Spleen (tissue), 11 donors: ENCODE measurements around the gene KANSL1L. TPM values are rescaled to one million over a fixed set of nuclear protein-coding genes. Genes with fewer than 3 reads are reported as not detected.

Experiments used
- DNase-seq: peaks from one replicate; pipeline ENCODE4 v3.0.0-alpha.2; 2020
- H3K27ac ChIP-seq, 8 donors: fragments of 200-600 bp; sonication (generic) in 7 of 8; 1 replicate in 4 of 8; 2 replicates in 4 of 8; pipeline versions ENCODE4 v1.5.0 to v1.8.0; 2016 to 2021; ENCODE audit warnings: inconsistent platforms in 4 of 8, mild to moderate bottlenecking in 4 of 8, moderate library complexity in 1 of 8
- H3K27me3 ChIP-seq, 7 donors: fragments of 200-600 bp; sonication (generic) in 6 of 7; replicated peaks in 1 of 7; 1 replicate in 4 of 7; 2 replicates in 3 of 7; pipeline versions ENCODE4 v1.5.0 to v1.8.0; 2016 to 2021; ENCODE audit warnings: inconsistent platforms in 3 of 7, mild to moderate bottlenecking in 1 of 7
- H3K36me3 ChIP-seq, 6 donors: fragments of 200-600 bp; sonication (generic) in 5 of 6; 1 replicate in 4 of 6; 2 replicates in 2 of 6; pipeline versions ENCODE4 v1.5.0 to v1.8.0; 2016 to 2021; ENCODE audit warnings: inconsistent platforms in 2 of 6
- H3K4me1 ChIP-seq, 6 donors: fragments of 200-600 bp; sonication (generic) in 5 of 6; 1 replicate in 3 of 6; 2 replicates in 3 of 6; pipeline versions ENCODE4 v1.5.0 to v1.8.0; 2016 to 2021; ENCODE audit warnings: inconsistent platforms in 3 of 6
- H3K4me3 ChIP-seq, 8 donors: fragments of 200-600 bp; sonication (generic) in 7 of 8; 1 replicate in 4 of 8; 2 replicates in 4 of 8; pipeline versions ENCODE4 v1.5.0 to v1.8.0; 2016 to 2021; ENCODE audit warnings: inconsistent platforms in 4 of 8, mild to moderate bottlenecking in 4 of 8, moderate library complexity in 2 of 8
- H3K9me3 ChIP-seq, 8 donors: fragments of 200-600 bp; sonication (generic) in 7 of 8; 1 replicate in 4 of 8; 2 replicates in 4 of 8; pipeline versions ENCODE4 v1.5.0 to v1.8.0; 2016 to 2021; ENCODE audit warnings: inconsistent platforms in 4 of 8
- POLR2A ChIP-seq, 3 donors: fragments of 450-650 bp; IDR thresholded peaks; one replicate each; pipeline ENCODE4 v1.5.1; 2017; ENCODE audit warnings: antibody characterized with exemption in 3 of 3, mild to moderate bottlenecking in 1 of 3
- POLR2AphosphoS5 ChIP-seq, 3 donors: sonication (generic); formaldehyde crosslinking; IDR thresholded peaks; one replicate each; pipeline ENCODE4 v1.5.1; 2017; ENCODE audit warnings: antibody characterized with exemption in 3 of 3
- WGBS, 5 donors: extraction: QIAGEN DNeasy Blood & Tissue Kit in 3 of 5; methylation state at CpG; one replicate each; pipeline versions ENCODE4 v1.1.5 to v1.1.7; 2013 to 2018; 5-methylcytosine and 5-hydroxymethylcytosine counted together
- intact Hi-C: fragments of 100-400 bp; cut with DNase I; formaldehyde crosslinking; loops from one replicate; pipeline ENCODE4 v1.15.0; 2023; ENCODE audit warnings: low total_unique reads
- polyA plus RNA-seq, 3 donors: library from polyadenylated mRNA; stranded (reverse); fragments of 200-250 nt; gene quantifications; one replicate each; pipeline ENCODE4 v1.2.1, GENCODE V29; 2013
- total RNA-seq, 7 donors: library from RNA; depleted of rRNA in 3 of 7; stranded (reverse); fragments of >200 nt in 3 of 7; fragmentation: NEBNext Ultra II Directional in 4 of 7; extraction: Animal tissue kit (Norgen Biotek cat#: 25700) in 4 of 7; gene quantifications; one replicate each; pipeline versions ENCODE4 v1.1.0 to v1.2.1, GENCODE V29; 2016 to 2021
- TF ChIP-seq, protein P1 (sequence below), 11 experiments: fragments of 200-600 bp in 7 of 11; fragments of 450-650 bp in 4 of 11; sonication (generic) in 4 of 11; IDR thresholded peaks in 8 of 11; conservative IDR thresholded peaks in 3 of 11; 1 replicate in 7 of 11; 2 replicates in 4 of 11; pipeline versions ENCODE4 v1.4.0 to v1.8.0; 2016 to 2021; ENCODE audit warnings: antibody characterized with exemption in 11 of 11, inconsistent platforms in 4 of 11, mild to moderate bottlenecking in 1 of 11
- donor health status: healthy with polysubstance abuse.
- donor health status: DM: no; HTN: no; CAD: no; lungs with moderate emphysema.
- donor health status: DM: no; HTN: no; CAD: no.
- donor health status: Bipolar disorder and iron deficiency.
- donor health status: healthy.
- donor health status: DM: no; HTN: no; CAD: no.
- donor health status: DM: yes; HTN: yes; CAD: no.

Gene KANSL1L
- total and polyA plus RNA-seq, 10 donors: 1.2 to 30.5 (median 15.3) TPM

DNA sequence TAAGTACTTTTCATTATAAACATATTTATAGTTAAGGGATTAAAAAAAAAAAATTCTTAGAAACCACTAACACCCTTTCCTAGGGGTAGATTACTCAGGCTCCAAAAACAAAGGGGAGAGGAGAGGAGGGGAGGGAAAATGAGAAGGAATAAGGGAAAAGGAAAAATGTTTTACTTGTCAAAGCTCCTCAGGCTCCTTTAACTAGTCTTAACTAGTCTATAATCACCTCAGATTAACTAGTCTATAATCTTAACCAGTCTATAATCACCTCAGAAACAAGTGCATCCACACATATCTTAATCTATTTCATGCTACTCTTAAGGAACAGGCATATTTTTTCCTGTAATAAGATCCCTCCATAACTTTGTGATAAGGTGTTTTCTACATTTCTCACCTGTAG is 76.4 kb downstream of the KANSL1L start:
- no peaks in the 10 kb centered on the region for H3K36me3 ChIP-seq

DNA sequence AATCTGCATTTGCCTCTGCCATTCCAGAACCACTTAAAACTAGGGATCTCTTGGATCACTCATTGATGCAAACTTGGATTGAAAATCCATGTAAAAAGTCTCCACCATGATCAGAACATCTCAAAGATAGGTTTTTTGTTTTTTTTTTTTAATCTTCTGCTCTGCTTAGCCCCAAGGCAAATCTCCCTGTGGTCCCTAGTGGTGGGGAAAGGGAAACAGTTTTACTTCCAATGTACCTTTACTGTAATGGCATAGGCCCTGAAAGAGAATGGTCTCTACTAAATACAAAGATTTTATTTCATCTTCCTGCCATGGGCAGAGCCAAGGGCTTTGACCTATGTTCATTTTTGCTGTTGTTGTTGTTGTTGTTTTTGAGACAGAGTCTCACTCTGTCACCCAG is 78.4 kb downstream of the KANSL1L start:
- Histone ChIP-seq H3K9me3 (no peaks in the 10 kb centered on the region), H3K27ac (no peak overlapping the region), H3K36me3 (no peaks in the 10 kb centered on the region), H3K4me3 (no peak overlapping the region), H3K4me1 (no peaks in the 10 kb centered on the region), H3K27me3 (no peaks in the 10 kb centered on the region)
- TF ChIP-seq, protein P1, sequence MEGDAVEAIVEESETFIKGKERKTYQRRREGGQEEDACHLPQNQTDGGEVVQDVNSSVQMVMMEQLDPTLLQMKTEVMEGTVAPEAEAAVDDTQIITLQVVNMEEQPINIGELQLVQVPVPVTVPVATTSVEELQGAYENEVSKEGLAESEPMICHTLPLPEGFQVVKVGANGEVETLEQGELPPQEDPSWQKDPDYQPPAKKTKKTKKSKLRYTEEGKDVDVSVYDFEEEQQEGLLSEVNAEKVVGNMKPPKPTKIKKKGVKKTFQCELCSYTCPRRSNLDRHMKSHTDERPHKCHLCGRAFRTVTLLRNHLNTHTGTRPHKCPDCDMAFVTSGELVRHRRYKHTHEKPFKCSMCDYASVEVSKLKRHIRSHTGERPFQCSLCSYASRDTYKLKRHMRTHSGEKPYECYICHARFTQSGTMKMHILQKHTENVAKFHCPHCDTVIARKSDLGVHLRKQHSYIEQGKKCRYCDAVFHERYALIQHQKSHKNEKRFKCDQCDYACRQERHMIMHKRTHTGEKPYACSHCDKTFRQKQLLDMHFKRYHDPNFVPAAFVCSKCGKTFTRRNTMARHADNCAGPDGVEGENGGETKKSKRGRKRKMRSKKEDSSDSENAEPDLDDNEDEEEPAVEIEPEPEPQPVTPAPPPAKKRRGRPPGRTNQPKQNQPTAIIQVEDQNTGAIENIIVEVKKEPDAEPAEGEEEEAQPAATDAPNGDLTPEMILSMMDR (IDR thresholded peaks at IDR 0.05 in 8 of 11, conservative IDR thresholded peaks at IDR 0.05 in 3 of 11): no peak
- no peak for TF ChIP-seq POLR2A (IDR thresholded peaks at IDR 0.05)
- TF ChIP-seq POLR2AphosphoS5 (IDR thresholded peaks at IDR 0.05): no peak
- intact Hi-C loops: no loop called here
- DNase-seq: no peak

More for the DNA sequence above, 76.4 kb downstream of the KANSL1L start:
- DNase-seq: no peak
- Histone ChIP-seq H3K4me1 (no peaks in the 10 kb centered on the region), H3K4me3 (no peak overlapping the region), H3K27me3 (no peaks in the 10 kb centered on the region), H3K9me3 (no peaks in the 10 kb centered on the region), H3K27ac (no peak overlapping the region)
- intact Hi-C loops: no loop called here
- TF ChIP-seq POLR2AphosphoS5 (IDR thresholded peaks at IDR 0.05) (no peak), POLR2A (IDR thresholded peaks at IDR 0.05) (no peak)
- TF ChIP-seq, protein P1 (IDR thresholded peaks at IDR 0.05 in 8 of 11, conservative IDR thresholded peaks at IDR 0.05 in 3 of 11): no peak

DNA sequence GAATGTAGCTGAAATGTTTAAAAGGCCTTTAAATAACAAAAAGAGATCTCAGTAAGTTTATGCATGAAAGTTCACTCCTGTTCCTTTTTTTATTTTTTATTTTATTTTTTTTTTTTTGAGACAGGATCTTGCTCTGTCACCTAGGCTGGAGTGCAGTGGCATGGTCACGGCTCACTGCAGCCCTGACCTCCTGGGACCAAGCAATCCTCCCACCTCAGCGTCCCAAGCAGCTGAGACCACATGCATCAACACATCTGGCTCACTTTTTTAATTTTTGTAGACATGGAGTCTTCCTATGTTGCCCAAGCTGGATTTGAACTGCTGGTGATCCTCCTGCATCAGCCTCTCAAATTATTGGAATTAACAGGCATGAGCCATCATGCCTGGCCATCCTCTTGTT is 84.3 kb downstream of the KANSL1L start:
- no peaks in the 10 kb centered on the region for H3K27me3 ChIP-seq
- no peak overlapping the region for H3K4me3 ChIP-seq
- intact Hi-C loops: no loop called here
- H3K9me3 ChIP-seq: no peaks in the 10 kb centered on the region
- 28 to 43% (median 37%) methylated on average over 2 of the region's 2 CpGs for WGBS, 5 donors
- TF ChIP-seq, protein P1 (IDR thresholded peaks at IDR 0.05 in 8 of 11, conservative IDR thresholded peaks at IDR 0.05 in 3 of 11): no peak
- H3K36me3 ChIP-seq: no peaks in the 10 kb centered on the region
- H3K27ac ChIP-seq: no peak overlapping the region
- no peak for DNase-seq
- no peaks in the 10 kb centered on the region for H3K4me1 ChIP-seq

DNA sequence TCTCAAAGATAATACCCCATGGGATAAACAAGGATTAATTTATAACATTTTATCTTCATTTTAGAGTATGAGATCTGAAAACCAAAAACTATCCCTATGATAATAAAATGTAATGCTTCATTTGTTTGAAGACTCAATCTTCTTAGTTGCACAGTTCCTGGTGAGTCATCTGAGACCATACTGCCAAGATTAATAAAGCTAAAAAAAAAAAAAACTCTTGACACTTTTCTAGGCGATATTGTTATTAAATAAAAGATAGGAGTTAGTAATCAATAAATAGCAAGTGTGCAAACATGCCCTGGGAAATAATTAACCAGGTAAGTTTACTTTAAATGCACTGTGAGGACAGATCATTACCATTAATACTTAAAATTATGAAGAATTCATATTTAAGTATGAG is 84.9 kb downstream of the KANSL1L start:
- WGBS, 5 donors: 84 to 100% (median 96%) methylated on average over 1 of the region's 1 CpG
- TF ChIP-seq POLR2AphosphoS5 (IDR thresholded peaks at IDR 0.05) (no peak), POLR2A (IDR thresholded peaks at IDR 0.05) (no peak)
- TF ChIP-seq, protein P1 (IDR thresholded peaks at IDR 0.05 in 8 of 11, conservative IDR thresholded peaks at IDR 0.05 in 3 of 11): no peak
- Histone ChIP-seq H3K27ac (no peak overlapping the region), H3K4me3 (no peak overlapping the region), H3K4me1 (no peaks in the 10 kb centered on the region), H3K36me3 (no peaks in the 10 kb centered on the region), H3K9me3 (no peaks in the 10 kb centered on the region), H3K27me3 (no peaks in the 10 kb centered on the region)
- intact Hi-C loops: no loop called here
- DNase-seq: no peak
